ENCODE measurements around the gene IL17RC. TPM values are rescaled to one million over a fixed set of nuclear protein-coding genes. Genes with fewer than 3 reads are reported as not detected.
"Not testable (repeated sequence)": the region's sequence is repeated elsewhere in the genome, so short reads cannot be mapped to it uniquely, and the experiment has no call there.

Gene IL17RC
- total RNA-seq, 1 experiment from 2014 or later = 23.0 TPM

DNA sequence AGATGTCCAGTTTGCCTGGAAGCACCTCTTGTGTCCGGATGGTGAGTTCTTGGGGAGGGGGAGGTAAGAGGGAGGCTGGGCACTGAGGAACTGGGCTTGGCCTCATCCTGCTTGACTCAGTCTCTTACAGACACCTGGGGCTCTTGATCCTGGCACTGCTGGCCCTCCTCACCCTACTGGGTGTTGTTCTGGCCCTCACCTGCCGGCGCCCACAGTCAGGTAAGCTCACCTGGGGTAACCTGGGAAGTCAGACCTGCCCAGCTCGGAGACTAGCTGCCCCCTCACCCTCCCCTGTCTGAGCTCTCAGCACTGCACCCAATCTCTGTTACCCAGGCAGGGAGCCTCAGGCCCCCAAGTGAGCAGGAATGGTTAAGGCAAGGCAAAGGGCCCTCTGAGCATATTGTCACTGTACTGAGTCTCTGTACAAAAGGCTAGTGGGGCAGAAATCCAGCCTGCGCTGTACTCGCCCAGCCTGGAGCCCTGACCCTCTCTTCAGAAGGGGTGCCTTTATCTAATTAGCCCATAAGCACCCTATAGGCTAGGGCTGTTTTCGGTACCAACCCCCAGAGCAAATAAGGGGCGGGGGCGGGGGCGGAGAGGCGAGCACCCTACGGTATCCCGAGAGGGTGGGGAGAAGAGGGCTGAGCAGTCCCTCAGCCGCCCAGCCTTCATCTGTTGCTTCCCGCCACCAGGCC is 2.2 kb upstream of the IL17RC start:
- no peak for DNase-seq (ENCODE audit: low spot score)

DNA sequence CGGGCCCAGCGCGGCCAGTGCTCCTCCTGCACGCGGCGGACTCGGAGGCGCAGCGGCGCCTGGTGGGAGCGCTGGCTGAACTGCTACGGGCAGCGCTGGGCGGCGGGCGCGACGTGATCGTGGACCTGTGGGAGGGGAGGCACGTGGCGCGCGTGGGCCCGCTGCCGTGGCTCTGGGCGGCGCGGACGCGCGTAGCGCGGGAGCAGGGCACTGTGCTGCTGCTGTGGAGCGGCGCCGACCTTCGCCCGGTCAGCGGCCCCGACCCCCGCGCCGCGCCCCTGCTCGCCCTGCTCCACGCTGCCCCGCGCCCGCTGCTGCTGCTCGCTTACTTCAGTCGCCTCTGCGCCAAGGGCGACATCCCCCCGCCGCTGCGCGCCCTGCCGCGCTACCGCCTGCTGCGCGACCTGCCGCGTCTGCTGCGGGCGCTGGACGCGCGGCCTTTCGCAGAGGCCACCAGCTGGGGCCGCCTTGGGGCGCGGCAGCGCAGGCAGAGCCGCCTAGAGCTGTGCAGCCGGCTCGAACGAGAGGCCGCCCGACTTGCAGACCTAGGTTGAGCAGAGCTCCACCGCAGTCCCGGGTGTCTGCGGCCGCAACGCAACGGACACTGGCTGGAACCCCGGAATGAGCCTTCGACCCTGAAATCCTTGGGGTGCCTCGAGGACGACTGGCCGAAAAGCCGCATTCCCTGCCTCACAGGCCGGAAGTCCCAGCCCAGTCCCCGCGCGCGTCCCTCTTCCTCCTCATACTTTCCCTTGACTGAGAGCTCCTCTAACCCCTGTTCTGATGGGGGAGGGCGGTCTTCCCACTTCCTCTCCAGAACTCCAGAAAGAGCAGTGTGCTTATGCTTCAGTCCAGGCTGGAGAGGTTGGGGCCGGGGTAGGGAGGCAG is 1.4 kb upstream of the IL17RC start:
- no peak for DNase-seq (ENCODE audit: low spot score)

DNA sequence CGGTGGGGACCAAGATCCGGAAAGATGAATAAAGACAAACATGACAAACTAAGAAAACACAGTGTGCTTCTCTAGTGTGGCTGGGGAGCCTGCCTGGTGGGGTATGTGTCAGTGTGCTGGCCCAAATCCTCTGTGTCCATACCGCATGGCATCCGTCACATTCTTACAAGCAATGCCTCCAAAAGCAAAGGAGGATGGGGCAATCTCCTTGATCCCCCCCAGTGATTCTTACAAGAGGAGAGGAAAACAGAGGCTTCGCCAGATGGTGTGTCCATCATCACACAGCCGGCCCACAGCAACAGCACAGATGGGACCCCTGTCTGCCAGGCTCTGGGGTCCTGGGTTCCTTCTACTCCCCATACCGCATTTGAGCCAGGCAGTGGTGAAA is 558 bp upstream of the IL17RC start:
- DNase-seq (ENCODE audit: low spot score) = no peak

GRCh38 chr3:9917820-9918219 is 922 bp downstream of the IL17RC start:
- DNase-seq (ENCODE audit: low spot score) = no peak

DNA sequence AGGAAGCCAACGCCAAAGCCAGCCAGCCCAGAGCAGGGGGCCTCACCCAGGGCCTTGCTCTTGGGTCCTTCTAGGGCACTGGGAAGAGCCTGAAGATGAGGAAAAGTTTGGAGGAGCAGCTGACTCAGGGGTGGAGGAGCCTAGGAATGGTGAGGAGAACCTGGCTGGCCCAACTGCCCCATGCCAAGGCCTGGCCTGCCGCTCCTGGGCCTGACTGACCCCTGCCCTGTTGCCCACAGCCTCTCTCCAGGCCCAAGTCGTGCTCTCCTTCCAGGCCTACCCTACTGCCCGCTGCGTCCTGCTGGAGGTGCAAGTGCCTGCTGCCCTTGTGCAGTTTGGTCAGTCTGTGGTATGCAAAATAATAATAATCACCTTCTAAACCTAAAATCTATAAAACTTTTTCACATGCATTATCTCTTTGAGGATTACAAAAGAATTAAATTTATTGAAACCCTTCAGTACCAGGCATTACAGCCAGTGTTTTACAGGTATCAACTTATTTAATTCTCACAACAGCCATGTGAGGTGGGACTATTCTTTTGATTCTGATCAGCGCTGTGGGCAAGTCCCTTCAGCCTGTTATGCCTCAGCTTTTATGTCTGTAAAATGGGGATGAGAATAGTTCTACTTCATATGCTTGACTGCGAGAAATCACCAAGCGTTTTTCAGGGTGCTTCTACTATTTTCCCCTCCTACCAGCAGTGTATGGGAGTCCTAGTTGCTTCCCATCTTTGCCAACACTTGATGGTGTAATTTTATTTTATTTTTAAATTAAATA is 1.6 kb downstream of the IL17RC start:
- DNase-seq (ENCODE audit: low spot score) = no peak

DNA sequence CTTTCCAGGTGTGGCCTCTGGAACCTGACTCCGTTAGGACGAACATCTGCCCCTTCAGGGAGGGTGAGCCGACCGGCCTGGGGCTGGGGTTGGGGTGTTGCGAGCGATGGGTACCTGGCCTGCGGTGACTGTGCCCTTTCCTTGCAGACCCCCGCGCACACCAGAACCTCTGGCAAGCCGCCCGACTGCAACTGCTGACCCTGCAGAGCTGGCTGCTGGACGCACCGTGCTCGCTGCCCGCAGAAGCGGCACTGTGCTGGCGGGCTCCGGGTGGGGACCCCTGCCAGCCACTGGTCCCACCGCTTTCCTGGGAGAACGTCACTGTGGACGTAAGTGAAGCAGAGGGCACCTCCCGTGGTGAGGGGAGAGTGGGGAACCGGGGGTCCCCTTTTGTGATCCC is 11.3 kb downstream of the IL17RC start:
- no peak for DNase-seq (ENCODE audit: low spot score)

DNA sequence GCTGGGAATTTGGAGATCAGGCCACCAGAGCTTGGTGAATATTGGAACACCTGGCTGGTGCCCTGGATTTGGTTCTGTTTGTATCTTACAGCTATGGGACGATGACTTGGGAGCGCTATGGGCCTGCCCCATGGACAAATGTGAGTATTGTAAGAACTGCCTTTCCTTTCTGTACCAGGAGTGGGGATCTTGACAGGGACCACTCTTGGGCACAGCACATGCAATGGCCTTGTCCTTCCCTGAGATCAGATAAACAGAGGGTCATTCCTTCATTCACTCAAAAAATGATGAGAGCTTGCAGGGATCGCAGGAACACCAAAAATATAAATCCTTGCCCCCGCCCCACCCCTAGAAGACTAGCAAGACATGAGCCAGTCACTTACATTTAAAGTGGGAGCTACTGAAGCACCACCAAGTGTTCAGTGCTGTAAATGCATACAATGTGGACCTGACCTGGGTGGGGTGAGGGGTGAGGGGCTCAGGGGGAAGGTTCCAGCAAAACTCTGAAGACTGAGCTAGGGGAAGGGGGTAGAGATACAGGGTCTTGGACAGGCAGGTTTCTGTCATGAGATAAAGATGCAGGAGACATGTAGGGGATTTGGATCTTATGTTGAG is 14.0 kb downstream of the IL17RC start:
- DNase-seq (ENCODE audit: low spot score) = no peak

DNA sequence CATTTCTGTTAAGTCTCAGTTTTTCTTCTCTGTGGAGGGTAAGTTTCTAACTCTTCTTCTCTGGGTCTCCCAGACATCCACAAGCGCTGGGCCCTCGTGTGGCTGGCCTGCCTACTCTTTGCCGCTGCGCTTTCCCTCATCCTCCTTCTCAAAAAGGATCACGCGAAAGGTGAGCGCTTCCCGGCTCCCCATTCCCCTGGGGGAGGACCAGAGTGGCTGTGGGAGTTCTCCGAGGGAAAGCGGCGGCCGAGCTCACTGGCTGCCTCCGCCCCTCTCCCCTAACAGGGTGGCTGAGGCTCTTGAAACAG is 15.6 kb downstream of the IL17RC start:
- DNase-seq (ENCODE audit: low spot score) = no peak

- peak; percentile 54 for DNase-seq (ENCODE audit: low spot score)
These were observed 16.1 kb downstream of the IL17RC start for GRCh38 chr3:9932843-9933560.

DNA sequence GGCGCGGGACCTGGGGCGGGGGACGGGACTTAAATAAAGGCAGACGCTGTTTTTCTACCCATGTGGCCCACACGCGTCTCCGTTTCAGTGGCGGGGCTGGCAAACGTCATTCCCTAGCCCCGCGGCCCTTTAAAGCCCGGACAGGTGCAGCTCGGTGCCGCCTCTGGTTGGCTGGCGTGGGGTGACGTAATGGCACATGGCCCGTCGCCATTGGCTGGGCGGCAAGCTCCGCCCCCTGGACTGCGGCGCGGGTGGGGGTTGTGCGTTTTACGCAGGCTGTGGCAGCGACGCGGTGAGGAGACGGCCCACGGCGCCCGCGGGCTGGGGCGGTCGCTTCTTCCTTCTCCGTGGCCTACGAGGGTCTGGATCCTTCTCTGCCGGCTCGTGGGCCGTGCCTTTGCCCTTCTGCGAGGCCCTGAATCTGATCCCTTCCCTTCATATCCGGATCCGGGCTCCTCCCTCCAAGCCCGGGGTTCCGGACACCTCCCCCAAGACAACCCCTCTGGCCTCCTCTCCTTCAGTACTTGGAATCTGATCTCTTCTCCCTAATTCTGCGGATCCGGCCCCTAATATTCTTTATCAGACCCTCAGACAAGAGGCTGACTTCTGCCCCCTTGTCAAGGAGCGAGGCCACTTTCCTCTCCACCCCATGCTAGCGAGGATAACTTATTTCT is 16.8 kb downstream of the IL17RC start, which contains the start of gene CRELD1:
Gene CRELD1 (plus strand): TSS at position 274 of the 674 bp plus-strand sequence. CDS start 605 bp downstream, outside the sequence.
- peak; percentile 86 for DNase-seq (ENCODE audit: low spot score)

- DNase-seq (ENCODE audit: low spot score) = no peak
These were observed 17.3 kb downstream of the IL17RC start for GRCh38 chr3:9934235-9934621.

DNA sequence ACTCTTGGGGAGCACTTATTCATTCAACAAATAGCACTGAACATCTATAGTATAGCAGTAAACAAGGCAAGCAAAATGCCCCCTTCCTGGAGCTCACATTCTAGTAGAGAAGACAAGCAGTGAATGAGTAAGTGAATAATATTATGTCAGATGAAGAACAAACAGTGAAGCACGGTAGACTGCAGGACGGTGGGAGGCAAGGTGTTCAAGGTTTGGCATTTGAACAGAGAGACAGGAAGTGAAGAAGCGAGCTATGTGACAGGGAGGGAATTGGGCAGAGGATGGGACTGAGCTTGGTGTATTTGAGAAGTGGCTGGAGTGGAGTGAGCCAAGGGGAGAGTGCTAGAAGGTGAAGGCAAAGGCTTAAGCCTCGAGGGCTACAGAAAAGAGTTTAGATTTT is 18.1 kb downstream of the IL17RC start:
- no peak for DNase-seq (ENCODE audit: low spot score)

DNA sequence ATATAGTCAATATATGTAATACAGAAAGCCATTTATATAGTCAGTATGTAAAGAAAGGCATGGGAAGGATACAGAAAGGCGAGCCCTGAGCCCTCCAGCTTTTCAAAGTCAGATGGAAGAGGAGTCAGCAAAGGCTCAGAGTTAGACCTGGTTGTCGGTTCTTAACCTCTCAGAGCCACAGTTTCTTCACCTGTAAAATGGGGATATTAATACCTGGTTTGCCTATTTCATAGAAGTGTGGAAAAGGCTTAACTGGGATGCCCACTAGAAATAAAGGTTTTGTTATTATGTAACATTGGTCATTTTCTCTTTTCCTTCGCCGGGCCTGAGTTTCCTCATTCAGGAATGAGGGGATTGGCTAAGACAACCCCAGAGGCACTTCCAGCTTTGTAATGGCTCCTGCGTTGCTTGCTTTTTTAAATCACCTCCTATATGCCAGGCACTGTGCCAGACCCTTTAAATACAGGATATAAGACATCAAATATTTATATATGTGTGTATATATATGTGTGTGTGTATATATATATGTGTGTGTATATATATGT is 19.1 kb downstream of the IL17RC start:
- no peak for DNase-seq (ENCODE audit: low spot score)

- no peak for DNase-seq (ENCODE audit: low spot score)
These were observed 20.8 kb downstream of the IL17RC start for GRCh38 chr3:9937486-9938238.

- no peak for DNase-seq (ENCODE audit: low spot score)
These were observed 22.1 kb downstream of the IL17RC start for GRCh38 chr3:9938966-9939365.

GRCh38 chr3:9939906-9940305 is 23.0 kb downstream of the IL17RC start:
- not testable (repeated sequence) for DNase-seq (ENCODE audit: low spot score)

GRCh38 chr3:9940746-9941145 is 23.8 kb downstream of the IL17RC start:
- DNase-seq (ENCODE audit: low spot score) = no peak

DNA sequence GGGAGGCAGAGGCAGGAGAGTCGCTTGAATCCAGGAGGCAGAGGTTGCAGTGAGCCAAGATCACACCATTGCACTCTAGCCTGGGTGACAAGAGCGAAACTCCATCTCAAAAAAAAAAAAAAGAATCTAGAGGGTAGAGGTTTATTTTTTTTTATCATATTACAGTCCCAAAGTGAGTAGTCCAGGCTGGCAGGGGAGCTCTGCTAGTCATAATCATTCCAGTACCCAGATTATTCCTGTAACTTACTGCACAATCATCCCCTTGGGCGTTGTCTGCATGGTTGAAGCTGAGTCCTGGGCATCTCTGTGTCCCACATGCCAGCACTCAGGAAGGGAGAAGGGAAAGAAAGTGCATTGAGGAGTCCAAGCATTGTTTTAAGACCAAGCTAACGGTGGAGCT is 25.3 kb downstream of the IL17RC start:
- DNase-seq (ENCODE audit: low spot score) = no peak

DNA sequence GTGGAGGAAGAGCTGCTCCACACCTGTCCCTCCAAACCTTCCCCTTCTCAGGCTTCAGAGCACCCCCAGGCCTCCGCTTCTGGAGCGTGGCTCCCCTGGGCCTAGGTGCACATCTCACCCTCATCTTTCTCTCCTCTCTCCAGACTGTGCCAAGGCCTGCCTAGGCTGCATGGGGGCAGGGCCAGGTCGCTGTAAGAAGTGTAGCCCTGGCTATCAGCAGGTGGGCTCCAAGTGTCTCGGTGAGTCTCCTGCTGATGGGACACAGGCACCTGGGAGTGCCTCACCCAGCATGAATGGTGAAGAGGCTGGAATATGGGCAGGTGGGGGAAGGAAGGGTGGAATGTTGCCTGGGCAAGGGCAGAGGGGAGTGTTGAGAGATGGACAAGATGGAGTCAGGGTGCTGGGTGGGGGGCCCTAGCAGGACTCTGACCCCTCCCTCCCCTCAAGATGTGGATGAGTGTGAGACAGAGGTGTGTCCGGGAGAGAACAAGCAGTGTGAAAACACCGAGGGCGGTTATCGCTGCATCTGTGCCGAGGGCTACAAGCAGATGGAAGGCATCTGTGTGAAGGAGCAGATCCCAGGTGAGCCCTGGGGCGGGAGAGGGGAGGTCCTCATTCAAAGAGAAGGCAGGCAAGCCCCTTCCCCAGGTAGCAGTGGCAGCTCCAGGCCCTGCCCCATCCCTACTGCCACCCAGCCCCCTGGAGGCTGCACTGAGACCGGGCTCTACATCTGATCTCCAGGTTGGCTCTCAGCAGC is 26.2 kb downstream of the IL17RC start:
- no peak for DNase-seq (ENCODE audit: low spot score)
